A549 (cell line): ENCODE data around the gene CGREF1.

Experiments used
- CEBPB ChIP-seq, 2 experiments: fragments of >200 bp in 1 of 2; sonication (Bioruptor Twin) in 1 of 2; formaldehyde crosslinking in 1 of 2; IDR thresholded peaks; 2 replicates each; pipeline ENCODE4 v1.6.1; 2012 to 2016
- CHD2 ChIP-seq: fragments of 150-350 bp; IDR thresholded peaks from 2 replicates; pipeline ENCODE4 v1.6.1; 2014; ENCODE audit warnings: low read length; ENCODE audit not compliant: partially characterized antibody
- EP300 ChIP-seq, 2 experiments: fragments of >200 bp; sonication (Bioruptor Twin); formaldehyde crosslinking; IDR thresholded peaks; 2 replicates in 1 of 2; 3 replicates in 1 of 2; pipeline ENCODE4 v1.6.1; 2016 to 2017
- FOSL2 ChIP-seq, 2 experiments: fragments of 450-650 bp in 1 of 2; fragments of >200 bp in 1 of 2; sonication (Bioruptor Twin) in 1 of 2; formaldehyde crosslinking; IDR thresholded peaks; 2 replicates each; pipeline versions ENCODE4 v1.5.0 to v1.6.1; 2016 to 2020; ENCODE audit warnings: mild to moderate bottlenecking in 1 of 2, moderate library complexity in 1 of 2
- HOXA7 ChIP-seq: fragments of 250-450 bp; sonication (Bioruptor Pico); IDR thresholded peaks from 2 replicates; pipeline ENCODE4 v1.5.0; 2020; ENCODE audit warnings: mild to moderate bottlenecking, moderate library complexity
- MAZ ChIP-seq: fragments of 150-350 bp; IDR thresholded peaks from 2 replicates; pipeline ENCODE4 v1.6.1; 2014; ENCODE audit warnings: antibody characterized with exemption, low read depth, low read length, borderline replicate concordance
- NFE2L2 ChIP-seq: fragments of 150-350 bp; conservative IDR thresholded peaks from 2 replicates; pipeline ENCODE4 v1.6.1; 2014; ENCODE audit warnings: low read length
- POLR2A ChIP-seq: IDR thresholded peaks from 2 replicates; pipeline ENCODE4 v1.6.1; 2012; ENCODE audit warnings: mild to moderate bottlenecking, low read length
- RNF2 ChIP-seq: fragments of 200-600 bp; sonication (generic); IDR thresholded peaks from 2 replicates; pipeline ENCODE4 v1.6.1; 2016; ENCODE audit warnings: low read depth, mild to moderate bottlenecking, antibody characterized with exemption, moderate library complexity, borderline replicate concordance
- TF ChIP-seq, protein P1 (sequence below): fragments of >200 bp; sonication (Bioruptor Twin); formaldehyde crosslinking; IDR thresholded peaks from 3 replicates; pipeline ENCODE4 v1.5.1; 2016

DNA sequence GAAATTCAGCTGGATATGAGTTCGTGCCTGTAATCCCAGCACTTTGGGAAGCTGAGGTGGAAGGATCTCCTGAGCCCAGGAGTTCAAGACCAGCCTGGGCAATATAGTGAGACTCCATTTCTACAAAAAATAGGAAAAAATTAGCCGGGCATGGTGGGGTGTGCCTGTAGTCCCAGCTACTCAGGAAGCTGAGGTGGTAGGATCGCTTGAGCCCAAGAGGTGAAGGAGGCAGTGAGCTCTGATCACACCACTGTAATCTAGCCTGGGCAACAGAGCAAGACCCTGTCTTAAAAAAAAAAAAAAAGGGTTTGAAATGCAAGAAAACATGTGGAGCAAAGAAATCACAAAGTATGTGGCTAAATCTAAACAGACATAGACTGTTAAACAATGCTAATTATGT, 9.8 kb downstream of the CGREF1 start:
- TF ChIP-seq, protein P1, sequence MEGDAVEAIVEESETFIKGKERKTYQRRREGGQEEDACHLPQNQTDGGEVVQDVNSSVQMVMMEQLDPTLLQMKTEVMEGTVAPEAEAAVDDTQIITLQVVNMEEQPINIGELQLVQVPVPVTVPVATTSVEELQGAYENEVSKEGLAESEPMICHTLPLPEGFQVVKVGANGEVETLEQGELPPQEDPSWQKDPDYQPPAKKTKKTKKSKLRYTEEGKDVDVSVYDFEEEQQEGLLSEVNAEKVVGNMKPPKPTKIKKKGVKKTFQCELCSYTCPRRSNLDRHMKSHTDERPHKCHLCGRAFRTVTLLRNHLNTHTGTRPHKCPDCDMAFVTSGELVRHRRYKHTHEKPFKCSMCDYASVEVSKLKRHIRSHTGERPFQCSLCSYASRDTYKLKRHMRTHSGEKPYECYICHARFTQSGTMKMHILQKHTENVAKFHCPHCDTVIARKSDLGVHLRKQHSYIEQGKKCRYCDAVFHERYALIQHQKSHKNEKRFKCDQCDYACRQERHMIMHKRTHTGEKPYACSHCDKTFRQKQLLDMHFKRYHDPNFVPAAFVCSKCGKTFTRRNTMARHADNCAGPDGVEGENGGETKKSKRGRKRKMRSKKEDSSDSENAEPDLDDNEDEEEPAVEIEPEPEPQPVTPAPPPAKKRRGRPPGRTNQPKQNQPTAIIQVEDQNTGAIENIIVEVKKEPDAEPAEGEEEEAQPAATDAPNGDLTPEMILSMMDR, result no peak
- TF ChIP-seq POLR2A, result no peak
- no peak for TF ChIP-seq FOSL2 (IDR thresholded peaks at IDR 0.05)
- no peak for TF ChIP-seq FOSL2 (CRISPR knock-in tag; IDR thresholded peaks at IDR 0.05)
- TF ChIP-seq CHD2, result no peak
- no peak for TF ChIP-seq HOXA7 (CRISPR knock-in tag)
- no peak for TF ChIP-seq EP300 (IDR thresholded peaks at IDR 0.05)
- no peak for TF ChIP-seq CEBPB (IDR thresholded peaks at IDR 0.05)
- no peak for TF ChIP-seq RNF2
- TF ChIP-seq NFE2L2, result no peak
- TF ChIP-seq MAZ, result no peak
